ENCODE results near the gene CIT. TPM values are rescaled to one million over a fixed set of nuclear protein-coding genes. Genes with fewer than 3 reads are reported as not detected.

CIT gene
- total RNA-seq, 1 donor from 2014 or later = 18.0 TPM

DNA sequence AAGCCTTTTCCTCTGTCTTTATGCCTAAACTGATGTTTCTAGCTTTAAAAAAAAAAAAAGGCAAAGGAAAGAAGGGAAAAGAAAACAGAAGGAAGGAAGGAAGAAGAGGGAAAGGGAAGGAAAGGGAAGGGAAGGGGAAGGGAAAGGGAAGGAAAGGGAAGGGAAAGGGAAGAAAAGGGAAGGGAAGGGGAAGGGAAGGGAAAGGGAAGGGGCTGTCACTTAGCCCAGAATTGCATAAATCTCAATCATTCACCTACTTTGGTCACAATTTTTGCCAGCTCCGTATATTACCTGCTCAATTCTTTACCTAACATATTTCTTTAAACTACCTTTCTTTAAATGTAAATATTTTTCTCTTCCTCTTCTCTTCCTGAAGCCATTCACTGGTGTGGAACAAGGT, 26.8 kb downstream of the CIT start:
- no peak for DNase-seq
- H3K4me3 ChIP-seq = no peak overlapping the region

DNA sequence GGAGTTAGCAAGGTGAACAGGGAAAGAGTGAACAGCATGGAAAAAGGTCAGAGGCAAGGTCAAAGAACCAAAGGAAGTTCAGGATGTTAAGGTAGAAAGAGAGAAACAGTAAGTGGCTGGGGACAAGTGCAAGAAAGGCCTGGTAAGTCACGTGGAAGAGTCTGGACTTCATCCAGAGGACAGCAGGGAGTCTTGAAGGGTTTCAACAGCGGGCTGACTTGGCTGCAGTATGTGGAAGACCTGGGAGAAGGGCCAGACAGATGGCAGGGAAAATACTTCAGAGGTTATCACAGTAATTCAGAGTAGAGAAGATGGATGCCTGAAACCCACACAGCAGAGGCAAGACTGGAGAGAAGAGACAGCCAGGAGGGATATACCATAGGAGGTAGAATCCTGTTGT, 34.0 kb downstream of the CIT start:
- Histone ChIP-seq H3K27me3 (ENCODE audit: low read depth) (no peaks in the 10 kb centered on the region), H3K4me3 (no peak overlapping the region), H3K36me3 (no peaks in the 10 kb centered on the region), H3K27ac (no peak overlapping the region), H3K4me1 (no peaks in the 10 kb centered on the region), H3K9me3 (no peaks in the 10 kb centered on the region)
- intact Hi-C loops (cut with DNase I) = no loop called here
- TF ChIP-seq, protein P1, sequence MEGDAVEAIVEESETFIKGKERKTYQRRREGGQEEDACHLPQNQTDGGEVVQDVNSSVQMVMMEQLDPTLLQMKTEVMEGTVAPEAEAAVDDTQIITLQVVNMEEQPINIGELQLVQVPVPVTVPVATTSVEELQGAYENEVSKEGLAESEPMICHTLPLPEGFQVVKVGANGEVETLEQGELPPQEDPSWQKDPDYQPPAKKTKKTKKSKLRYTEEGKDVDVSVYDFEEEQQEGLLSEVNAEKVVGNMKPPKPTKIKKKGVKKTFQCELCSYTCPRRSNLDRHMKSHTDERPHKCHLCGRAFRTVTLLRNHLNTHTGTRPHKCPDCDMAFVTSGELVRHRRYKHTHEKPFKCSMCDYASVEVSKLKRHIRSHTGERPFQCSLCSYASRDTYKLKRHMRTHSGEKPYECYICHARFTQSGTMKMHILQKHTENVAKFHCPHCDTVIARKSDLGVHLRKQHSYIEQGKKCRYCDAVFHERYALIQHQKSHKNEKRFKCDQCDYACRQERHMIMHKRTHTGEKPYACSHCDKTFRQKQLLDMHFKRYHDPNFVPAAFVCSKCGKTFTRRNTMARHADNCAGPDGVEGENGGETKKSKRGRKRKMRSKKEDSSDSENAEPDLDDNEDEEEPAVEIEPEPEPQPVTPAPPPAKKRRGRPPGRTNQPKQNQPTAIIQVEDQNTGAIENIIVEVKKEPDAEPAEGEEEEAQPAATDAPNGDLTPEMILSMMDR (IDR thresholded peaks at IDR 0.05) = no peak
- ATAC-seq = no peak
- DNase-seq = no peak

More for the DNA sequence above, 26.8 kb downstream of the CIT start:
- H3K4me1 ChIP-seq = no peaks in the 10 kb centered on the region
- no peak for ATAC-seq
- no peaks in the 10 kb centered on the region for H3K36me3 ChIP-seq
- no peaks in the 10 kb centered on the region for H3K9me3 ChIP-seq
- H3K27ac ChIP-seq = no peak overlapping the region
- intact Hi-C loops (cut with DNase I) = no loop called here
- TF ChIP-seq, protein P1 (IDR thresholded peaks at IDR 0.05) = no peak
- no peaks in the 10 kb centered on the region for H3K27me3 ChIP-seq (ENCODE audit: low read depth)

DNA sequence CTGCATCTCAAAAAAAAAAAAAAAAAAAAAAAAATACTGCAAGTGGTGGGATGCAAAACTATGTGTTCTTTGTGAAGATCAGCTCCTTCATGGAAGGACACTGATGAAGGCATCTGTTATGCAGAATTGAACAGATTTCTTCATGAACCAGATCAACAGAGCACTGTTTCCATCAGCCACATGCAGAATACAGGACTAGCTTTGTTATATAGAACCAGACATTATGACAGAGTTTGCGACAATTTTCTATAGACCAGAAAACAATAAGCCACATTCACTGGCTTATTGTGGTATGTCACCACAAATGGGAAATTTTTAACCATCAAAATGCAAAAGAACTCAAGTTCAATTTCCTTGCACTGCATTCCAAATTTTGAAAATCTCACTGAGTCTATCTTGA, 34.7 kb downstream of the CIT start:
- Histone ChIP-seq H3K4me1 (no peaks in the 10 kb centered on the region), H3K9me3 (no peaks in the 10 kb centered on the region), H3K4me3 (no peak overlapping the region), H3K27ac (no peak overlapping the region), H3K36me3 (no peaks in the 10 kb centered on the region), H3K27me3 (ENCODE audit: low read depth) (no peaks in the 10 kb centered on the region)
- intact Hi-C loops (cut with DNase I) = no loop called here
- no peak for DNase-seq
- TF ChIP-seq, protein P1 (IDR thresholded peaks at IDR 0.05) = no peak
- no peak for ATAC-seq

DNA sequence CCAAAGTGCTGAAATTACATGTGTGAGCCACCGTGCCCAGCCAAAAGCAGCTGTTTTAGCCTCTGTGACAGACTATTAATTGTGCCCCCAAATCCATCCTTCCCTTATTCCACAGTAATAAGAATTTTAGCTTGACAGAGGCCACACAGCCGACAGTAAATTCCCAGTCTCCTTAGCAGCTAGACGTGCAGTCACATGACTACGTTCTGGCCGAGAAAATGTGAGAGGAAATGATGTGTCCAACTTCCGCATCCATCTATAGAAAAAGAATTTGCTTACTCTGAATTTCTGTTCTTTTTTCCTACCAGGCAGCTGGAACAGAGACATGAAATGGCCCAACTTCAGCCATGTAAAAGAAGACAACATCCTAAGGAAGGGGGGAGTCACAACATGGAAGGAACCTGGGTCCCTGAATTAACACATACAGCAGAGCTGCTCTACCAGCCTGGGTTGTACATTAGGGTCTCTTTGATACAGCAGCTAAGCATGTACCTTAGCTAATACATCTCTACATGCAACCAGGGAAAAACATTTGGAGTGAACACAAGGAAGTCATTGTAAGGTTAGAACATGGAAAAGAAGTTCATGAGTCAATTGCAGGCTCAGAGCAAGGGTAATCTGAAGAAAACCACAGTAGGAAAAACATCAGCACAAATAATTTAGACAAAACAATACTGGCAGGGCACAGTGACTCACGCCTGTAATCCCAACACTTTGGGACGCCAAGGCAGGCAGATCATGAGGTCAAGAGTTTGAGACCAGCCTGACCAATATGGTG, 35.5 kb downstream of the CIT start:
- ATAC-seq = no peak

DNA sequence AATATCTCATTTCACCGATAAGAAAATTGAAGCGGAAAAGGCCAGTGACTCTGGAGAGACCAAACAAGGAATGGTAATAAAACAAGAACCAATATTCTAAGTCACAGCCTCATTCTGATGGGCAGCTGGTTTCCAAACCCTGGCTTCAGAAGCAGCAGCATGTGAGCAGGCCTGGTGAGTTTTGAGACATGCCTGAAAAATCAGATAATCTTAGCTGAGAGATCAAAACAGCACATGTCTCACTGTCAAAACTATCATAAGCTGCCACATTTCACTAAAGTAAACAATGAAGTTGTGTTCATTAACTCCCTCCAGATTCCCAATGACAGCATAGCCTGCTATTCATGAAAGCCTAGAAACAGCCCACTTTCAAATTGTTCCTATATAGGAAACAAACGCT, 36.5 kb downstream of the CIT start:
- no peak for ATAC-seq
- no peak for DNase-seq
- H3K4me1 ChIP-seq = no peaks in the 10 kb centered on the region
- no peak overlapping the region for H3K4me3 ChIP-seq
- no peaks in the 10 kb centered on the region for H3K9me3 ChIP-seq
- TF ChIP-seq, protein P1 (IDR thresholded peaks at IDR 0.05) = no peak
- no peak overlapping the region for H3K27ac ChIP-seq
- intact Hi-C loops (cut with DNase I) = no loop called here
- no peaks in the 10 kb centered on the region for H3K36me3 ChIP-seq
- no peaks in the 10 kb centered on the region for H3K27me3 ChIP-seq (ENCODE audit: low read depth)

More for the DNA sequence above, 35.5 kb downstream of the CIT start:
- H3K27me3 ChIP-seq (ENCODE audit: low read depth) = no peaks in the 10 kb centered on the region
- no peaks in the 10 kb centered on the region for H3K9me3 ChIP-seq
- no peaks in the 10 kb centered on the region for H3K4me1 ChIP-seq
- H3K4me3 ChIP-seq = no peak overlapping the region
- H3K36me3 ChIP-seq = no peaks in the 10 kb centered on the region
- H3K27ac ChIP-seq = no peak overlapping the region
- intact Hi-C loops (cut with DNase I) = no loop called here
- DNase-seq = no peak
- TF ChIP-seq, protein P1 (IDR thresholded peaks at IDR 0.05) = no peak

Data from lower lobe of right lung (tissue), 2 donors.